ENCODE results near the gene HCAR2. TPM values are rescaled to one million over a fixed set of nuclear protein-coding genes. Genes with fewer than 3 reads are reported as not detected.

Gene HCAR2
- total RNA-seq, result not detected in 2 replicates

GRCh38 chr12:122702890-122703611 is at the start of gene HCAR2:
Gene HCAR2, minus strand, starts transcription at chr12:122703357. Its CDS starts 74 bp downstream, at chr12:122703283.

GRCh38 chr12:122752464-122753318 is 49.5 kb upstream of the HCAR2 start, which contains the start of gene DENR:
Gene DENR, plus strand, starts transcription at chr12:122752824. Its CDS starts 878 bp downstream, at chr12:122753702.

GRCh38 chr12:122730215-122731014 is 27.3 kb upstream of the HCAR2 start, which contains the start of gene HCAR1:
Gene HCAR1, minus strand, starts transcription at chr12:122730844. Its CDS starts 505 bp downstream, at chr12:122730339.

DNA sequence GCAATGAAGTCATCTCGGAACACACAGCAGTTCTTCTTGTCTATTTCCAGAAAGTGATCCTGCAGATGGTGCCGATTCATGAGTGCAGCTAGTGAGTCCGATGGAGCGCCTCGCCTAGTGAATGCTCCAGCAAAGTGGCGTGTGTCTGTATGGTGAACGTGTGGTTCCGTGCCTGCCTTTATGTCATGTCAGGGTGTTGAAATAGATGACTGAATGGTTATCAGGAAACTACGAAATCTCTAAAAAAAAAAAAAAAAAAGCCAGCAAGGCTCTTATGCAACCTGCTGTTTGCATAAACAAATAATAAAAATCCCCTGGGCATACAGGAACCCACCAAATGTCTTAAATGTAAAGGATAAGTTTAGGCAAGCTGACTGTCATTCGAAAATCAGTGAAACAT is 13.5 kb upstream of the HCAR2 start, which contains the start of gene HCAR3:
TSS of gene HCAR3 (minus strand) at position 154 of the 400 bp plus-strand sequence. CDS start at position 80, 74 bp downstream.

Other genes starting within 250 kb of the HCAR2 start
- gene ZCCHC8, start 202.4 kb downstream of the HCAR2 start, total RNA-seq, result 15.1 and 15.7 TPM in 2 replicates
- 25.6 and 27.6 TPM in 2 replicates for gene RSRC2, start 176.4 kb downstream of the HCAR2 start, total RNA-seq
- 27.9 and 28.7 TPM in 2 replicates for gene KNTC1, start 176.1 kb downstream of the HCAR2 start, total RNA-seq
- not detected in 2 replicates for gene HCAR3, start 13.5 kb upstream of the HCAR2 start, total RNA-seq
- gene HCAR1, start 27.5 kb upstream of the HCAR2 start, total RNA-seq, result 0.13 and 0.25 TPM in 2 replicates
- gene DENR, start 49.5 kb upstream of the HCAR2 start, total RNA-seq, result 36.2 and 42.2 TPM in 2 replicates
- 0.39 and 0.60 TPM in 2 replicates for gene CCDC62, start 71.2 kb upstream of the HCAR2 start, total RNA-seq
- gene HIP1R, start 132.1 kb upstream of the HCAR2 start, total RNA-seq, result 77.3 and 78.7 TPM in 2 replicates
- 44.8 and 51.1 TPM in 2 replicates for gene VPS37B, start 192.8 kb upstream of the HCAR2 start, total RNA-seq

Measured in mammary microvascular endothelial cell (primary cell).